ENCODE data around the gene RBM15B.

DNA sequence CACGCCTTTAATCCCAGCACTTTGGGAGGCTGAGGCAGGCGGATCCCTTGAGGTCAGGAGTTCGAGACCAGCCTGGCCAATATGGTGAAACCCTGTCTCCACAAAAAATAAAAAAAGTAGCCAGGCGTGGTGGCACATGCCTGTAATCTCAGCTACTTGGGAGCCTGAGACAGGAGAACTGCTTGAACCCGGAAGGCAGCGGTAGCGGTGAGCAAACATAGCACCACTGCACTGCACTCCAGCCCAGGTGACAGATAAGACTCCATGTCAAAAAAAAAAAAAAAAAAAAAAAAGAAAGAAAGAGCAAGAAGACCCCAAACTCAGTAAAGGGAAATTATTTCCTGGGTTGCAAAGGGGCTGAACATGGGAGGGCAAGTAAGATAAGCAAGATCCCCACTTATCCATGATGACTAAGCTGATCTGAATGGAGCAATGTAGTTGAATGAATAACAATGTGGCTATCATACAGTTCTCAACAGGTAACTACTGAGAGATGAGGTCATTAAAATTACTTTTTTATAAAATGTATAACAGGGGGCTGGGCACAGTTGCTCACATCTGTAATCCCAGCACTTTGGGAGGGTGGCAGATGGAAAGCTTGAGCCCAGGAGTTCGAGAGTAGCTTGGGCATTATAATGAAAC is 46.0 kb downstream of the RBM15B start:
- TF ChIP-seq, protein P1, sequence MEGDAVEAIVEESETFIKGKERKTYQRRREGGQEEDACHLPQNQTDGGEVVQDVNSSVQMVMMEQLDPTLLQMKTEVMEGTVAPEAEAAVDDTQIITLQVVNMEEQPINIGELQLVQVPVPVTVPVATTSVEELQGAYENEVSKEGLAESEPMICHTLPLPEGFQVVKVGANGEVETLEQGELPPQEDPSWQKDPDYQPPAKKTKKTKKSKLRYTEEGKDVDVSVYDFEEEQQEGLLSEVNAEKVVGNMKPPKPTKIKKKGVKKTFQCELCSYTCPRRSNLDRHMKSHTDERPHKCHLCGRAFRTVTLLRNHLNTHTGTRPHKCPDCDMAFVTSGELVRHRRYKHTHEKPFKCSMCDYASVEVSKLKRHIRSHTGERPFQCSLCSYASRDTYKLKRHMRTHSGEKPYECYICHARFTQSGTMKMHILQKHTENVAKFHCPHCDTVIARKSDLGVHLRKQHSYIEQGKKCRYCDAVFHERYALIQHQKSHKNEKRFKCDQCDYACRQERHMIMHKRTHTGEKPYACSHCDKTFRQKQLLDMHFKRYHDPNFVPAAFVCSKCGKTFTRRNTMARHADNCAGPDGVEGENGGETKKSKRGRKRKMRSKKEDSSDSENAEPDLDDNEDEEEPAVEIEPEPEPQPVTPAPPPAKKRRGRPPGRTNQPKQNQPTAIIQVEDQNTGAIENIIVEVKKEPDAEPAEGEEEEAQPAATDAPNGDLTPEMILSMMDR (IDR thresholded peaks at IDR 0.05), result no peak
- TF ChIP-seq POLR2A (IDR thresholded peaks at IDR 0.05) (no peak), POLR2AphosphoS5 (IDR thresholded peaks at IDR 0.05) (no peak)

Data from transverse colon (tissue), 4 donors.